Measurements from ENCODE around the gene PCBP2. TPM values are rescaled to one million over a fixed set of nuclear protein-coding genes. Genes with fewer than 3 reads are reported as not detected.
"Not testable (repeated sequence)": the region's sequence is repeated elsewhere in the genome, so short reads cannot be mapped to it uniquely, and the experiment has no call there.

The PCBP2 gene
- total and polyA plus RNA-seq, 11 donors: 290 to 642 (median 478) TPM

GRCh38 chr12:53480491-53481442 lies 28.9 kb downstream of the PCBP2 start:
- Histone ChIP-seq H3K36me3 (peaks cover 0 to 100% (median 99%) of the 10 kb centered on the region in 9 donors), H3K9me3 (no peaks in the 10 kb centered on the region), H3K27me3 (no peaks in the 10 kb centered on the region), H3K4me3 (no peak overlapping the region), H3K27ac (peak overlapping the region in 1 of 12 donors; percentile 13), H3K4me1 (peaks cover 0 to 55% (median 21%) of the 10 kb centered on the region in 12 donors)
- 59 to 71% (median 61%) methylated on average over 12 of the region's 12 CpGs for WGBS, 4 donors
- intact Hi-C loops (cut with DNase I): no loop called here
- TF ChIP-seq POLR2A (IDR thresholded peaks at IDR 0.05) (no peak), CTCF (IDR thresholded peaks at IDR 0.05) (no peak)
- ATAC-seq (no peak), DNase-seq (no peak)

- ATAC-seq; DNase-seq; intact Hi-C loops (cut with DNase I); H3K27me3 ChIP-seq; H3K9me3 ChIP-seq; H3K4me3 ChIP-seq: not testable (repeated sequence)
- H3K27ac ChIP-seq: peak overlapping the region in 1 of 12 donors; percentile 13
- peaks cover 0 to 100% (median 99%) of the 10 kb centered on the region in 9 donors for H3K36me3 ChIP-seq
- WGBS, 4 donors: 62 to 76% (median 71%) methylated on average over 6 of the region's 6 CpGs
- peaks cover 0 to 48% (median 16%) of the 10 kb centered on the region in 12 donors for H3K4me1 ChIP-seq
Measured at GRCh38 chr12:53481458-53481857, 29.6 kb downstream of the PCBP2 start.

DNA sequence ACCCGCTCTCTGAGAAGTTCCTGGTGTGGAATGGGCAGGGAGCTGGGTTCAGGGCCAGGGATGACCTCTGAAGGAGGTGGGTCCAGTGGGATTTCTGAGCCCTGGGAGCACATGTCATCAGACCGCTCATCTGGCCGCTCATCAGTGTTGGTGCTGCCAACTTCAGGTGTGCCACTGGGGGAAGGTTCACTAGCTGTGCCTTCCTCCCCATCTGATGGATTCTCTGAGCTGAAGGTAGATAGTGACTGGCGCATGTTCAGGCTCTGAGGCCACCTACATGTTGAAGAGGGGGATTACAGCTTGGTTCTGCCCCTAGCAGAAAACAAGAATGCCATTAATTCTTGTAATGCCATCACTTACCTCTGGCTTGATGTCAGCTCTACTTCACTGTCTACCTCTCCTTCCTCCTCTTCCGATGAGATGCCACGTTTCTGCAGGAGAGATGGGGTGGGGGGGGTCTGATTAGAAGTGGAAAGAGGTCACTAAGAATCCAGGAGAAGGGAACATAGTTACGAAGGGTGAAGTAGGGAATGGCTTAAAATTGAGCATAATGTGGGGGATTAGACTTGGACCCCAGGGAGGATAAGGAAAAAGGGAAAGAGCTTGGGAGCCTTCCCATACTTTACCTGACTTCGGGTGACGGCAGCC lies 30.2 kb downstream of the PCBP2 start:
- no peaks in the 10 kb centered on the region for H3K9me3 ChIP-seq
- H3K27me3 ChIP-seq: no peaks in the 10 kb centered on the region
- TF ChIP-seq CTCF (IDR thresholded peaks at IDR 0.05) (no peak), POLR2A (IDR thresholded peaks at IDR 0.05) (no peak)
- peaks cover 0 to 100% (median 95%) of the 10 kb centered on the region in 9 donors for H3K36me3 ChIP-seq
- 66 to 73% (median 71%) methylated on average over 9 of the region's 9 CpGs for WGBS, 4 donors
- intact Hi-C loops (cut with DNase I): no loop called here
- H3K4me3 ChIP-seq: no peak overlapping the region
- ATAC-seq (peak in 1 of 4 donors; percentile 2), DNase-seq (no peak)
- H3K27ac ChIP-seq: peak overlapping the region in 1 of 12 donors; percentile 31
- H3K4me1 ChIP-seq: peaks cover 0 to 43% (median 15%) of the 10 kb centered on the region in 12 donors

- peak in 3 of 4 donors; percentile 14 to 24 (median 18) for ATAC-seq
- no peak for TF ChIP-seq CTCF (IDR thresholded peaks at IDR 0.05)
- TF ChIP-seq POLR2A (IDR thresholded peaks at IDR 0.05): no peak
- intact Hi-C loops (cut with DNase I): no loop called here
Measured at GRCh38 chr12:53482626-53483168, 30.8 kb downstream of the PCBP2 start.

More at GRCh38 chr12:53482626-53483168, 30.8 kb downstream of the PCBP2 start:
- Histone ChIP-seq H3K36me3 (peaks cover 0 to 99% (median 94%) of the 10 kb centered on the region in 9 donors), H3K27me3 (no peaks in the 10 kb centered on the region), H3K9me3 (no peaks in the 10 kb centered on the region), H3K27ac (peak overlapping the region in 3 of 12 donors; percentile 0 to 42 (median 31)), H3K4me3 (no peak overlapping the region), H3K4me1 (peaks cover 0 to 38% (median 15%) of the 10 kb centered on the region in 12 donors)
- no peak for DNase-seq
- WGBS, 4 donors: 64 to 92% (median 75%) methylated on average over 11 to 18 of the region's 18 CpGs
